GM23338 (cell line): ENCODE data around the gene TRIM42. TPM values are rescaled to one million over a fixed set of nuclear protein-coding genes. Genes with fewer than 3 reads are reported as not detected.

ENCODE experiments used
- ATAC-seq: fragments of 200-7000 bp; cut with Tn5 transposase; 3 replicates; pipeline ENCODE4 v1.9.1; 2020
- DNase-seq: peaks from one replicate; pipeline ENCODE4 v3.0.0-alpha.2; 2015; ENCODE audit warnings: low spot score
- H2AFZ ChIP-seq: fragments of 200-600 bp; sonication (generic); 2 replicates; pipeline ENCODE4 v1.8.0; 2016; ENCODE audit warnings: antibody characterized with exemption, mild to moderate bottlenecking, moderate library complexity
- H3F3A ChIP-seq: fragments of 200-600 bp; sonication (generic); replicated peaks from 2 replicates; pipeline ENCODE4 v1.8.0; 2017; ENCODE audit warnings: antibody characterized with exemption, mixed run types, low read depth
- H3K27ac ChIP-seq: fragments of 200-600 bp; sonication (generic); 2 replicates; pipeline ENCODE4 v1.6.1; 2016; ENCODE audit warnings: low read depth
- H3K27me3 ChIP-seq: fragments of 200-600 bp; sonication (generic); 2 replicates; pipeline ENCODE4 v1.8.0; 2016; ENCODE audit warnings: mild to moderate bottlenecking, mixed run types, moderate library complexity; ENCODE audit not compliant: insufficient read depth
- H3K36me3 ChIP-seq: fragments of 200-600 bp; sonication (generic); 2 replicates; pipeline ENCODE4 v1.8.0; 2016; ENCODE audit warnings: mild to moderate bottlenecking; ENCODE audit not compliant: insufficient read depth
- H3K4me1 ChIP-seq: fragments of 200-600 bp; sonication (generic); 2 replicates; pipeline ENCODE4 v1.8.0; 2016; ENCODE audit warnings: mild to moderate bottlenecking, moderate library complexity; ENCODE audit not compliant: insufficient read depth
- H3K4me2 ChIP-seq: fragments of 200-600 bp; sonication (generic); 2 replicates; pipeline ENCODE4 v1.7.1; 2017; ENCODE audit warnings: mixed run types
- H3K4me3 ChIP-seq: fragments of 200-600 bp; sonication (generic); 2 replicates; pipeline ENCODE4 v1.6.1; 2016; ENCODE audit warnings: mixed run types
- H3K79me2 ChIP-seq: fragments of 200-600 bp; sonication (generic); replicated peaks from 2 replicates; pipeline ENCODE4 v1.8.0; 2017; ENCODE audit warnings: mild to moderate bottlenecking; ENCODE audit not compliant: insufficient read depth
- H3K9me2 ChIP-seq: fragments of 200-600 bp; sonication (generic); 2 replicates; pipeline ENCODE4 v1.8.0; 2017; ENCODE audit not compliant: insufficient read depth
- H4K20me1 ChIP-seq: fragments of 200-600 bp; sonication (generic); replicated peaks from 2 replicates; pipeline ENCODE4 v1.8.0; 2017; ENCODE audit warnings: mild to moderate bottlenecking; ENCODE audit not compliant: insufficient read depth
- H3K27ac Mint-ChIP-seq: 2 replicates; pipeline ENCODE4 v1.8.0; 2020; ENCODE audit warnings: inconsistent platforms, mild to moderate bottlenecking, moderate library complexity, mixed read lengths
- H3K27me3 Mint-ChIP-seq: 3 replicates; pipeline ENCODE4 v1.8.0; 2022; ENCODE audit warnings: low read depth, mild to moderate bottlenecking, moderate library complexity, mixed read lengths, inconsistent platforms; ENCODE audit not compliant: insufficient read depth, poor library complexity
- H3K36me3 Mint-ChIP-seq: 3 replicates; pipeline ENCODE4 v1.8.0; 2021; ENCODE audit warnings: low read depth, mild to moderate bottlenecking, inconsistent platforms, moderate library complexity, mixed read lengths
- H3K4me1 Mint-ChIP-seq: 3 replicates; pipeline ENCODE4 v1.8.0; 2020; ENCODE audit warnings: mild to moderate bottlenecking, inconsistent platforms, mixed read lengths
- H3K4me3 Mint-ChIP-seq: 3 replicates; pipeline ENCODE4 v1.8.0; 2021; ENCODE audit warnings: moderate library complexity, mild to moderate bottlenecking, inconsistent platforms, mixed read lengths
- H3K9me3 Mint-ChIP-seq: 3 replicates; pipeline ENCODE4 v1.8.0; 2020; ENCODE audit warnings: moderate library complexity, mild to moderate bottlenecking, inconsistent platforms, mixed read lengths
- CREB1 ChIP-seq: fragments of 250-450 bp; sonication (Bioruptor Pico); IDR thresholded peaks from 2 replicates; pipeline ENCODE4 v1.5.0; 2020; ENCODE audit warnings: low read depth, mild to moderate bottlenecking, moderate library complexity
- CTCF ChIP-seq, 2 experiments: fragments of 200-600 bp in 1 of 2; sonication (generic) in 1 of 2; conservative IDR thresholded peaks; 2 replicates each; pipeline versions ENCODE4 v1.5.1 to v1.6.1; 2016 to 2017; ENCODE audit warnings: antibody characterized with exemption in 2 of 2, low read depth in 2 of 2, mild to moderate bottlenecking in 2 of 2, moderate library complexity in 1 of 2
- ETS1 ChIP-seq: IDR thresholded peaks from 2 replicates; pipeline ENCODE4 v1.6.1; 2016; ENCODE audit warnings: antibody characterized with exemption
- EZH2phosphoT487 ChIP-seq: fragments of 200-600 bp; sonication (generic); IDR thresholded peaks from one replicate; pipeline ENCODE4 v1.8.1; 2018; ENCODE audit warnings: antibody characterized with exemption; ENCODE audit not compliant: unreplicated experiment
- POLR2AphosphoS5 ChIP-seq: IDR thresholded peaks from 2 replicates; pipeline ENCODE4 v1.6.1; 2016; ENCODE audit warnings: antibody characterized with exemption, low read depth
- STAT1 ChIP-seq: IDR thresholded peaks from one replicate; pipeline ENCODE4 v1.6.1; 2016; ENCODE audit warnings: antibody characterized with exemption; ENCODE audit not compliant: unreplicated experiment
- ZNF462 ChIP-seq: fragments of 250-450 bp; sonication (Bioruptor Pico); IDR thresholded peaks from 2 replicates; pipeline ENCODE4 v1.5.0; 2020; ENCODE audit warnings: mild to moderate bottlenecking, moderate library complexity
- polyA plus RNA-seq: library from polyadenylated mRNA; unstranded; fragments of >200 nt; fragmentation: Nextera tagmentation; extraction: Ambion mirVana; gene quantifications from 2 replicates; pipeline ENCODE4 v1.2.1, GENCODE V29; 2016
- total RNA-seq: library from RNA; depleted of rRNA; stranded (reverse); fragments of >200 nt; shearing (Covaris generic); gene quantifications from 2 replicates; pipeline ENCODE4 v1.2.3, GENCODE V29; 2014

Gene TRIM42
- total and polyA plus RNA-seq, 2 experiments from 2014 or later = not detected

GRCh38 chr3:140733623-140734022, 55.8 kb downstream of the TRIM42 start:
- Histone ChIP-seq H3K79me2 (no peaks in the 10 kb centered on the region), H4K20me1 (no peaks in the 10 kb centered on the region), H3K4me1 (no peaks in the 10 kb centered on the region), H2AFZ (peak overlapping the region; percentile 53), H3K27me3 (no peaks in the 10 kb centered on the region), H3K36me3 (no peaks in the 10 kb centered on the region), H3F3A (no peaks in the 10 kb centered on the region), H3K4me3 (no peak overlapping the region), H3K4me2 (no peak overlapping the region), H3K9me2 (peaks cover 15% of the 10 kb centered on the region; the same call in 1 of the 2 replicates), H3K27ac (no peak overlapping the region)
- no peaks in the 10 kb centered on the region; the same call in 2 of the 3 replicates for H3K36me3 Mint-ChIP-seq
- DNase-seq (no peak), ATAC-seq (no peak)
- H3K4me1 Mint-ChIP-seq = peaks cover 2% of the 10 kb centered on the region; the same call in 1 of the 3 replicates
- H3K27ac Mint-ChIP-seq = no peak overlapping the region
- no peak overlapping the region for H3K4me3 Mint-ChIP-seq
- no peaks in the 10 kb centered on the region for H3K9me3 Mint-ChIP-seq
- TF ChIP-seq CTCF (conservative IDR thresholded peaks at IDR 0.05; ENCODE audit: low read depth in 2 of 2) = no peak
- TF ChIP-seq ZNF462 (CRISPR knock-in tag) = no peak
- no peak for TF ChIP-seq CREB1
- no peak for TF ChIP-seq POLR2AphosphoS5
- no peak for TF ChIP-seq EZH2phosphoT487
- TF ChIP-seq ETS1 = no peak
- TF ChIP-seq STAT1 = no peak
- H3K27me3 Mint-ChIP-seq = no peaks in the 10 kb centered on the region
